Measurements from ENCODE around the gene STARD10. TPM values are rescaled to one million over a fixed set of nuclear protein-coding genes. Genes with fewer than 3 reads are reported as not detected.

STARD10 gene
- total RNA-seq, 1 donor from 2014 or later, result 38.4 TPM

- peak overlapping the region; percentile 8 for H2AFZ ChIP-seq (ENCODE audit: low read depth, low read length)
- Mint-ChIP-seq H3K4me1 (ENCODE audit: low read depth, unreplicated experiment) (peaks cover 34% of the 10 kb centered on the region), H3K4me3 (ENCODE audit: unreplicated experiment) (peak overlapping the region; percentile 40), H3K27me3 (ENCODE audit: low read depth, unreplicated experiment) (peaks cover 2% of the 10 kb centered on the region), H3K27ac (ENCODE audit: unreplicated experiment) (peak overlapping the region; percentile 94), H3K36me3 (ENCODE audit: low read depth, unreplicated experiment) (peaks cover 5% of the 10 kb centered on the region), H3K9me3 (ENCODE audit: unreplicated experiment) (no peaks in the 10 kb centered on the region)
- no peak for FAIRE-seq
- peak; percentile 27 for DNase-seq (ENCODE audit: low read depth)
- H3K36me3 ChIP-seq (ENCODE audit: insufficient read depth, low read length), result no peaks in the 10 kb centered on the region
- peak overlapping the region; percentile 77 for H3K27ac ChIP-seq (ENCODE audit: low read depth, low read length)
- H3K4me1 ChIP-seq (ENCODE audit: insufficient read depth, low read length), result peaks cover 30% of the 10 kb centered on the region
- peak overlapping the region; percentile 63 for H3K4me2 ChIP-seq (ENCODE audit: low read length)
- no peaks in the 10 kb centered on the region for H3K9me3 ChIP-seq (ENCODE audit: insufficient read depth, low read depth, low read length)
- no peaks in the 10 kb centered on the region for H3K79me2 ChIP-seq (ENCODE audit: insufficient read depth, low read length)
- TF ChIP-seq EZH2 (IDR thresholded peaks at IDR 0.05; ENCODE audit: insufficient read depth, low read length) (no peak), CTCF (IDR thresholded peaks at IDR 0.05; ENCODE audit: insufficient read depth, low read depth, low read length) (no peak)
- no peaks in the 10 kb centered on the region for H4K20me1 ChIP-seq (ENCODE audit: insufficient read depth, low read length)
- H3K9ac ChIP-seq (ENCODE audit: low read length), result peak overlapping the region; percentile 63
- no peak overlapping the region for H3K4me3 ChIP-seq (ENCODE audit: insufficient read depth, low read depth, low read length)
- H3K27me3 ChIP-seq (ENCODE audit: insufficient read depth, low read length), result no peaks in the 10 kb centered on the region
These were observed 20.2 kb downstream of the STARD10 start for GRCh38 chr11:72773696-72774095.

DNA sequence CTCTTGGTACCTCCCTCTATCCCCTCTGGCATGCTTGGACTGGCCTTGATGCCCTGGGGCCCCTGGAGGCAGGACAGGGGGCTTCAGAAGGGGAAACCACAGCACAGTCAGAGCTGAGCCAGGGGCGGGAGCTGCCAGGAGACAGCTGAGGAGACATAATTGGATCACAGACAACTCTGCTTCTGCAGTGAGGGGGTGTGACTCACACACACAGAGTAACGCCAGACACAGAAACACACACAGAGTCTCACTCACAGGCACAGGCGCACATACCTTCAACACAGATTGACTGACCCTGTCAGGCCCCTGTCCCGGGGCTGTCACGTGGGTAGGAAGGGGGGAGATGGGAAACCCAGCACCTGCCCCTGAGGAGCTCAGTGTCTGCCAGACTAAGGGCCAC is 20.6 kb downstream of the STARD10 start:
- TF ChIP-seq EZH2 (IDR thresholded peaks at IDR 0.05; ENCODE audit: insufficient read depth, low read length) (no peak), CTCF (IDR thresholded peaks at IDR 0.05; ENCODE audit: insufficient read depth, low read depth, low read length) (no peak)
- H3K9me3 Mint-ChIP-seq (ENCODE audit: unreplicated experiment), result no peaks in the 10 kb centered on the region
- DNase-seq (ENCODE audit: low read depth), result peak; percentile 90
- H3K79me2 ChIP-seq (ENCODE audit: insufficient read depth, low read length), result no peaks in the 10 kb centered on the region
- H3K4me3 ChIP-seq (ENCODE audit: insufficient read depth, low read depth, low read length), result no peak overlapping the region
- no peaks in the 10 kb centered on the region for H3K36me3 ChIP-seq (ENCODE audit: insufficient read depth, low read length)
- H3K36me3 Mint-ChIP-seq (ENCODE audit: low read depth, unreplicated experiment), result peaks cover 5% of the 10 kb centered on the region
- no peaks in the 10 kb centered on the region for H4K20me1 ChIP-seq (ENCODE audit: insufficient read depth, low read length)
- H3K9ac ChIP-seq (ENCODE audit: low read length), result peak overlapping the region; percentile 63
- no peaks in the 10 kb centered on the region for H3K9me3 ChIP-seq (ENCODE audit: insufficient read depth, low read depth, low read length)
- H3K27me3 Mint-ChIP-seq (ENCODE audit: low read depth, unreplicated experiment), result peaks cover 2% of the 10 kb centered on the region
- H3K27me3 ChIP-seq (ENCODE audit: insufficient read depth, low read length), result no peaks in the 10 kb centered on the region
- H3K4me2 ChIP-seq (ENCODE audit: low read length), result peak overlapping the region; percentile 63
- peak overlapping the region; percentile 77 for H3K27ac ChIP-seq (ENCODE audit: low read depth, low read length)
- peak overlapping the region; percentile 8 for H2AFZ ChIP-seq (ENCODE audit: low read depth, low read length)
- peak overlapping the region; percentile 12 for H3K4me3 Mint-ChIP-seq (ENCODE audit: unreplicated experiment)
- peak; percentile 86 for FAIRE-seq
- H3K4me1 Mint-ChIP-seq (ENCODE audit: low read depth, unreplicated experiment), result peaks cover 36% of the 10 kb centered on the region
- peak overlapping the region; percentile 94 for H3K27ac Mint-ChIP-seq (ENCODE audit: unreplicated experiment)
- peaks cover 30% of the 10 kb centered on the region for H3K4me1 ChIP-seq (ENCODE audit: insufficient read depth, low read length)

- Histone ChIP-seq H3K36me3 (ENCODE audit: insufficient read depth, low read length) (no peaks in the 10 kb centered on the region), H2AFZ (ENCODE audit: low read depth, low read length) (no peak overlapping the region), H3K9ac (ENCODE audit: low read length) (peak overlapping the region; percentile 63), H3K79me2 (ENCODE audit: insufficient read depth, low read length) (no peaks in the 10 kb centered on the region), H4K20me1 (ENCODE audit: insufficient read depth, low read length) (no peaks in the 10 kb centered on the region), H3K4me2 (ENCODE audit: low read length) (peak overlapping the region; percentile 64), H3K27me3 (ENCODE audit: insufficient read depth, low read length) (no peaks in the 10 kb centered on the region), H3K27ac (ENCODE audit: low read depth, low read length) (no peak overlapping the region), H3K4me1 (ENCODE audit: insufficient read depth, low read length) (peaks cover 30% of the 10 kb centered on the region), H3K9me3 (ENCODE audit: insufficient read depth, low read depth, low read length) (no peaks in the 10 kb centered on the region), H3K4me3 (ENCODE audit: insufficient read depth, low read depth, low read length) (no peak overlapping the region)
- Mint-ChIP-seq H3K9me3 (ENCODE audit: unreplicated experiment) (no peaks in the 10 kb centered on the region), H3K4me1 (ENCODE audit: low read depth, unreplicated experiment) (peaks cover 37% of the 10 kb centered on the region), H3K36me3 (ENCODE audit: low read depth, unreplicated experiment) (peaks cover 5% of the 10 kb centered on the region), H3K27ac (ENCODE audit: unreplicated experiment) (peak overlapping the region; percentile 94), H3K27me3 (ENCODE audit: low read depth, unreplicated experiment) (peaks cover 5% of the 10 kb centered on the region), H3K4me3 (ENCODE audit: unreplicated experiment) (no peak overlapping the region)
- DNase-seq (ENCODE audit: low read depth) (no peak), FAIRE-seq (no peak)
- TF ChIP-seq EZH2 (IDR thresholded peaks at IDR 0.05; ENCODE audit: insufficient read depth, low read length), result no peak
- no peak for TF ChIP-seq CTCF (IDR thresholded peaks at IDR 0.05; ENCODE audit: insufficient read depth, low read depth, low read length)
These were observed 21.8 kb downstream of the STARD10 start for GRCh38 chr11:72772059-72772458.

All from astrocyte (in vitro differentiated cells and primary cell).